Naive thymus-derived CD4-positive, alpha-beta T cell (primary cell): Measurements from ENCODE around the gene TENT4B. TPM values are rescaled to one million over a fixed set of nuclear protein-coding genes. Genes with fewer than 3 reads are reported as not detected.
A peak's percentile ranks its signal among the peaks of the same experiment; 100 is the strongest.

Experiments
- ATAC-seq: fragments of 150-1000 bp; cut with Tn5 transposase; 2 replicates; pipeline ENCODE4 v1.10.0; 2021; ENCODE audit warnings: mild to moderate bottlenecking, moderate library complexity
- CTCF ChIA-PET: fragments of 350-600 bp; sonication (Branson Sonifier 250); formaldehyde crosslinking; loops from one replicate; lab custom pipeline; 2021; ENCODE audit warnings: antibody characterized with exemption; lab: Charles Lee
- POLR2A ChIA-PET: fragments of 350-600 bp; sonication (Branson Sonifier 250); formaldehyde crosslinking; loops from one replicate; lab custom pipeline; 2021; ENCODE audit warnings: antibody characterized with exemption, inconsistent platforms; lab: Charles Lee
- DNase-seq, 9 donors: peaks; one replicate each; pipeline versions ENCODE4 v3.0.0 to v3.0.0-alpha.2; 2020 to 2022; ENCODE audit warnings: mixed read lengths in 1 of 9
- H3K27ac ChIP-seq: one replicate; pipeline ENCODE4 v1.7.0; 2013; ENCODE audit warnings: mild to moderate bottlenecking, low read depth, low read length, moderate library complexity
- H3K27me3 ChIP-seq, 2 donors: one replicate each; pipeline ENCODE4 v1.7.0; 2013; ENCODE audit warnings: low read length in 2 of 2, mild to moderate bottlenecking in 2 of 2, moderate library complexity in 2 of 2; ENCODE audit not compliant: control insufficient read depth in 2 of 2, insufficient read depth in 2 of 2
- H3K36me3 ChIP-seq, 3 experiments: 1 replicate in 2 of 3; 2 replicates in 1 of 3; pipeline ENCODE4 v1.7.0; 2013; ENCODE audit warnings: low read length in 3 of 3, mild to moderate bottlenecking in 3 of 3, moderate library complexity in 1 of 3; ENCODE audit not compliant: insufficient read depth in 3 of 3, control insufficient read depth in 2 of 3
- H3K4me1 ChIP-seq, 2 donors: one replicate each; pipeline ENCODE4 v1.7.0; 2013; ENCODE audit warnings: low read length in 2 of 2, mild to moderate bottlenecking in 2 of 2, moderate library complexity in 1 of 2; ENCODE audit not compliant: control insufficient read depth in 2 of 2, insufficient read depth in 2 of 2
- H3K4me3 ChIP-seq: 2 replicates; pipeline ENCODE4 v1.7.0; 2013; ENCODE audit warnings: mild to moderate bottlenecking, low read length
- H3K9me3 ChIP-seq, 3 experiments: 1 replicate in 2 of 3; 2 replicates in 1 of 3; pipeline ENCODE4 v1.7.0; 2013; ENCODE audit warnings: low read length in 3 of 3; ENCODE audit not compliant: control insufficient read depth in 2 of 3
- H3K27ac Mint-ChIP-seq, 9 donors: one replicate each; pipeline ENCODE4 v1.8.0; 2020 to 2022; ENCODE audit warnings: mixed read lengths in 9 of 9, mild to moderate bottlenecking in 8 of 9, moderate library complexity in 5 of 9, inconsistent platforms in 2 of 9
- H3K27me3 Mint-ChIP-seq, 5 donors: one replicate each; pipeline ENCODE4 v1.8.0; 2021 to 2022; ENCODE audit warnings: mixed read lengths in 5 of 5, mild to moderate bottlenecking in 1 of 5
- H3K36me3 Mint-ChIP-seq, 5 donors: one replicate each; pipeline ENCODE4 v1.8.0; 2020 to 2022; ENCODE audit warnings: mixed read lengths in 5 of 5, mild to moderate bottlenecking in 3 of 5, inconsistent platforms in 1 of 5
- H3K4me1 Mint-ChIP-seq, 7 donors: one replicate each; pipeline ENCODE4 v1.8.0; 2020 to 2022; ENCODE audit warnings: mixed read lengths in 7 of 7, mild to moderate bottlenecking in 3 of 7, inconsistent platforms in 1 of 7
- H3K4me3 Mint-ChIP-seq, 10 donors: one replicate each; pipeline ENCODE4 v1.8.0; 2020 to 2022; ENCODE audit warnings: mild to moderate bottlenecking in 10 of 10, mixed read lengths in 10 of 10, moderate library complexity in 6 of 10, inconsistent platforms in 2 of 10
- H3K9me3 Mint-ChIP-seq, 11 donors: one replicate each; pipeline ENCODE4 v1.8.0; 2020 to 2022; ENCODE audit warnings: mixed read lengths in 11 of 11, mild to moderate bottlenecking in 4 of 11, inconsistent platforms in 1 of 11, moderate library complexity in 1 of 11
- intact Hi-C, 2 donors: fragments of 100-400 bp; cut with micrococcal nuclease; formaldehyde crosslinking; loops; one replicate each; pipeline ENCODE4 v1.15.1; 2023
- polyA plus RNA-seq, 2 donors: library from polyadenylated mRNA; unstranded; fragments of 300-500 nt; fragmentation: Illumina TruSeq; gene quantifications; one replicate each; pipeline ENCODE4 v1.2.3, GENCODE V29; 2021
- total RNA-seq, 6 experiments: library from RNA in 5 of 6; stranded (reverse) in 5 of 6; gene quantifications; 1 replicate in 5 of 6; 2 replicates in 1 of 6; pipeline ENCODE4 v1.2.3 and lab custom pipeline; 2021 to 2026

The TENT4B gene
- total and polyA plus RNA-seq, 7 experiments from 2014 or later: 5.0 to 25.9 (median 22.5) TPM

DNA sequence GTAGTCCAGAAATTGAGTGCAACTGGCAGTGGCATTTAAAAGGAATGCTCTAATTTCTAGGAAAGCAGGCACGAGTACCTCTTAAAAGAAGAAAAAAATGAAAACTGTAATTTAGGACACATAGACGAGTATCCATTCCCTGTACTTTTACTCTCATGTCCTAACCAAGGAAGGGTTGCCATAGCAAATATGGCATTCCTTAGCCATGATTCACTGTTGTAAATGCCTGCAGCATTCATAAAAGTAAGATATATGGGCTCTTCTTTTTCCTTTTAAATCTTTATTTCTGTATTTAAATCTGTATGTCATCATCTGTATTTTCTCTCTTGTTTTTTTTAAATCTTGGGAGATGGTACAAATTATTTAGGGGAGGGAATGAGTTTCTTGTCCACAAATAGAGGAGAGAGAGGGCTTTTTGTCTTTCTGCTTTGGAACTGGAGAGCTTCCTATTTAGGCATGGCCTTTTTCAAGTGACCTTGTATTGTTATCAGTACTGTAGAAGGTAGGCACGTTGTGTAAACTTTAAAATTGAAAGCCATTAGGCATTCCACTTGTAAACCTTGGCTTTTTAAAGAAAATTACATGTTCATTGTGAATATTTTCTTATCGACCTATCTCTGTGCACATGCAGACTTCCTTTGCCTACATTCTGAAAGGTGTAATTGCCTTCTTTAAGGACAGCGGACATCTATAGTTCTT, 50.0 kb downstream of the TENT4B start:
- ATAC-seq (no peak), DNase-seq (no peak)
- intact Hi-C loops: no loop called here
- peaks cover 36 to 87% (median 75%) of the 10 kb centered on the region in 7 donors for H3K4me1 Mint-ChIP-seq
- ChIA-PET POLR2A (no interaction called here), CTCF (interaction anchor here (1.1 kb wide), 1 partner anchor 8 kb away, joined by 3 read pairs; no protein-coding TSS in a partner anchor)
- Histone ChIP-seq H3K9me3 (no peaks in the 10 kb centered on the region), H3K27me3 (no peaks in the 10 kb centered on the region), H3K4me1 (peaks cover 5 to 7% of the 10 kb centered on the region in 2 donors), H3K27ac (no peak overlapping the region), H3K36me3 (no peaks in the 10 kb centered on the region), H3K4me3 (no peak overlapping the region)
- H3K27ac Mint-ChIP-seq: peak overlapping the region in 8 of 9 donors; percentile 6 to 86 (median 67)
- peak overlapping the region in 3 of 10 donors; percentile 2 to 36 (median 25) for H3K4me3 Mint-ChIP-seq
- H3K27me3 Mint-ChIP-seq: no peaks in the 10 kb centered on the region
- peaks cover 0 to 2% (median 0%) of the 10 kb centered on the region in 5 donors for H3K36me3 Mint-ChIP-seq
- H3K9me3 Mint-ChIP-seq: peaks cover 0 to 1% (median 0%) of the 10 kb centered on the region in 11 donors

- Histone ChIP-seq H3K9me3 (no peaks in the 10 kb centered on the region), H3K4me3 (no peak overlapping the region), H3K36me3 (no peaks in the 10 kb centered on the region), H3K27ac (no peak overlapping the region), H3K27me3 (no peaks in the 10 kb centered on the region), H3K4me1 (peaks cover 5 to 7% of the 10 kb centered on the region in 2 donors)
- POLR2A ChIA-PET: no interaction called here
- ATAC-seq (no peak), DNase-seq (no peak)
- no peaks in the 10 kb centered on the region for H3K27me3 Mint-ChIP-seq
- peaks cover 0 to 2% (median 0%) of the 10 kb centered on the region in 5 donors for H3K36me3 Mint-ChIP-seq
- H3K4me1 Mint-ChIP-seq: peaks cover 36 to 85% (median 75%) of the 10 kb centered on the region in 7 donors
- peaks cover 0 to 1% (median 0%) of the 10 kb centered on the region in 11 donors for H3K9me3 Mint-ChIP-seq
- CTCF ChIA-PET: interaction anchor here (0.6 kb wide), 1 partner anchor 388 kb away, joined by 3 read pairs; no protein-coding TSS in a partner anchor
- peak overlapping the region in 1 of 10 donors; percentile 8 for H3K4me3 Mint-ChIP-seq
- H3K27ac Mint-ChIP-seq: peak overlapping the region in 8 of 9 donors; percentile 0 to 80 (median 64)
- intact Hi-C loops: loop anchor here in 1 of 2 donors (1.0 kb wide), 1 partner anchor 7 kb away; no protein-coding TSS in a partner anchor
Measured at GRCh38 chr16:50203681-50204080, 50.6 kb downstream of the TENT4B start.

DNA sequence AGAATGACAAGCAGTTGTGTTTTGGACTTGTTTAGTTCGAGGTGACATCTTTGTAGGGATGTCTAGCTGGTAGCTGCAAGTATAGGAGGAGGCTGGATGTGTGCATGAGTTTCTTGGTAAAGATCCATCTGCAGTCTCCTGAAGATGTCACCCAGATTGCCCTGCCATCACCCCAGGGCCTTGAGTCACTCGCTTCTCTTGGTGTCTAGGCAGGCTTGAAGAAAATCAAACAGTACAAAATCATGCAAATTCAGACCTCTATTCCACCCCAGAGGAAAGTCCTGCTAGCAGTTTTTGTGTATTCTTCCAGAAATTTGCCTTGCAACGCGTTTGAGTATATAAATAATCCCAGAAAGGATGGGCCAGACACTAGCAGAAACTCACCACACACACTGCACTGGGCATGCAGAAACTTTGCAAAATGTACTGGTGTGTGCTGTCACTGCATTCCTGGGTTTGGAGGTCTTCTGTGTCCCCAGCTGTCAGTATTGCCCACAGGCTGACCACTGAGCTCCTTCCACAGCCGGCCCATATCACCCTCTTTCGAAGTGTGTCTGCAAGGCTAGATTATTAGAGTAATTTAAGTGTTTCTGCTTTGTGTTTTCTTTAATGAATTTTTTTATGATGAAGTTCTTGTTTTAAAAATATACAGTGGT, 51.5 kb downstream of the TENT4B start:
- H3K36me3 ChIP-seq: no peaks in the 10 kb centered on the region
- H3K4me3 ChIP-seq: no peak overlapping the region
- H3K27ac ChIP-seq: no peak overlapping the region
- peaks cover 0 to 1% (median 0%) of the 10 kb centered on the region in 11 donors for H3K9me3 Mint-ChIP-seq
- H3K4me3 Mint-ChIP-seq: peak overlapping the region in 1 of 10 donors; percentile 6
- CTCF ChIA-PET: interaction anchor here (0.6 kb wide), 1 partner anchor 387 kb away, joined by 3 read pairs; no protein-coding TSS in a partner anchor
- peaks cover 30 to 82% (median 70%) of the 10 kb centered on the region in 7 donors for H3K4me1 Mint-ChIP-seq
- H3K4me1 ChIP-seq: peaks cover 5 to 7% of the 10 kb centered on the region in 2 donors
- peak overlapping the region in 6 of 9 donors; percentile 25 to 77 (median 46) for H3K27ac Mint-ChIP-seq
- no peaks in the 10 kb centered on the region for H3K27me3 Mint-ChIP-seq
- POLR2A ChIA-PET: no interaction called here
- H3K9me3 ChIP-seq: no peaks in the 10 kb centered on the region
- DNase-seq (no peak), ATAC-seq (no peak)
- peaks cover 0 to 2% (median 0%) of the 10 kb centered on the region in 5 donors for H3K36me3 Mint-ChIP-seq
- intact Hi-C loops: loop anchor here in 1 of 2 donors (1.0 kb wide), 1 partner anchor 8 kb away; no protein-coding TSS in a partner anchor
- H3K27me3 ChIP-seq: no peaks in the 10 kb centered on the region

- Mint-ChIP-seq H3K4me3 (no peak overlapping the region), H3K4me1 (peaks cover 34 to 69% (median 65%) of the 10 kb centered on the region in 7 donors), H3K9me3 (peaks cover 0 to 1% (median 0%) of the 10 kb centered on the region in 11 donors), H3K27me3 (no peaks in the 10 kb centered on the region), H3K27ac (peak overlapping the region in 5 of 9 donors; percentile 25 to 66 (median 53)), H3K36me3 (peaks cover 0 to 11% (median 3%) of the 10 kb centered on the region in 5 donors)
- no peaks in the 10 kb centered on the region for H3K9me3 ChIP-seq
- peaks cover 0 to 14% (median 0%) of the 10 kb centered on the region in 3 experiments for H3K36me3 ChIP-seq
- DNase-seq: no peak
- ATAC-seq: no peak
- POLR2A ChIA-PET: interaction anchor here (0.7 to 1.1 kb wide), 2 partner anchors 12 to 49 kb away, joined by 3 read pairs; no protein-coding TSS in a partner anchor
- intact Hi-C loops: no loop called here
- no peak overlapping the region for H3K4me3 ChIP-seq
- peaks cover 0 to 3% of the 10 kb centered on the region in 2 donors for H3K4me1 ChIP-seq
- CTCF ChIA-PET: interaction anchor here (5.7 kb wide), 1 partner anchor 183 kb away, joined by 58 read pairs; the partner anchor contains the start of gene CNEP1R1
- H3K27ac ChIP-seq: no peak overlapping the region
- no peaks in the 10 kb centered on the region for H3K27me3 ChIP-seq
Measured at GRCh38 chr16:50207652-50208051, 54.5 kb downstream of the TENT4B start.

- ATAC-seq: no peak
- DNase-seq: no peak
- Histone ChIP-seq H3K4me3 (no peak overlapping the region), H3K27ac (no peak overlapping the region), H3K27me3 (no peaks in the 10 kb centered on the region), H3K9me3 (no peaks in the 10 kb centered on the region), H3K4me1 (no peaks in the 10 kb centered on the region), H3K36me3 (peaks cover 0 to 23% (median 0%) of the 10 kb centered on the region in 3 experiments)
- intact Hi-C loops: no loop called here
- POLR2A ChIA-PET: interaction anchor here (0.7 to 1.2 kb wide), 3 partner anchors 13 to 53 kb away, joined by 3 to 6 read pairs (median 3); no protein-coding TSS in a partner anchor
- CTCF ChIA-PET: interaction anchor here (0.6 to 5.7 kb wide), 3 partner anchors 141 to 206 kb away, joined by 5 to 58 read pairs (median 38); partner anchors contain the start of genes CNEP1R1 and HEATR3
- no peaks in the 10 kb centered on the region for H3K27me3 Mint-ChIP-seq
- H3K27ac Mint-ChIP-seq: peak overlapping the region in 7 of 9 donors; percentile 18 to 62 (median 56)
- H3K9me3 Mint-ChIP-seq: peaks cover 0 to 1% (median 0%) of the 10 kb centered on the region in 11 donors
- no peak overlapping the region for H3K4me3 Mint-ChIP-seq
- peaks cover 28 to 61% (median 57%) of the 10 kb centered on the region in 7 donors for H3K4me1 Mint-ChIP-seq
- H3K36me3 Mint-ChIP-seq: peaks cover 0 to 13% (median 4%) of the 10 kb centered on the region in 5 donors
Measured at GRCh38 chr16:50208460-50208931, 55.4 kb downstream of the TENT4B start.
